HK-2 (cell line): ENCODE data around the gene GPR107.

ENCODE experiments used
- DNase-seq: peaks from one replicate; pipeline ENCODE4 v3.0.0-alpha.2; 2018; ENCODE audit not compliant: unreplicated experiment

The GPR107 gene

DNA sequence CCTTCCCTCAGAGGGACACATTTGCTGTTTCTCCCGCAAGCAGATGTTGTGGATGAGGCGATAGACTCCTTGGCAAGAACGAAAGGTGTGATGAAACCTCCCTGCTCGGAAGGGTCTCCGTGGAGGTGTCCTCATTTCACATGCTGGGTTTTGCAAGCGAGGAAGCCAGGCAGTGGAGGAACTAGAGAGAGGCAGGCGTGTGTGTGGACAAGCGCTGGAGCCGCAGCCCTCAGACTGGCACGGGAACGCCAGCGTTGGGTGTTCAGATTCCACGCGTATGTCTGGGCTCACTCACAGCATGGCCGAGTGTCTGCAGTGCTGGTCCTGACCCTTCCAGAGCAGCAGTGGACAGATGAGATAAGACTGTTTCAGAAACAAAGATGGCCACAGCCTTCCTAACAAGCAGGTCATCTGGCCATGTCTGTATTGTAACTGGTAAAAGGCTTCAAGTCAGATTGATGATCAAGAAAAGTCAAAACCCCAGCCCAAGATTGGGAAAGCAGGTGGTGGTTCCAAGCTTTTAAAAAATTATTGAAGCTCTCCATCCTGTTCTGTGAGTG is 83.5 kb downstream of the GPR107 start:
- DNase-seq: no peak

- DNase-seq: peak; percentile 45
Measured at GRCh38 chr9:130137641-130138081, 84.0 kb downstream of the GPR107 start.

DNA sequence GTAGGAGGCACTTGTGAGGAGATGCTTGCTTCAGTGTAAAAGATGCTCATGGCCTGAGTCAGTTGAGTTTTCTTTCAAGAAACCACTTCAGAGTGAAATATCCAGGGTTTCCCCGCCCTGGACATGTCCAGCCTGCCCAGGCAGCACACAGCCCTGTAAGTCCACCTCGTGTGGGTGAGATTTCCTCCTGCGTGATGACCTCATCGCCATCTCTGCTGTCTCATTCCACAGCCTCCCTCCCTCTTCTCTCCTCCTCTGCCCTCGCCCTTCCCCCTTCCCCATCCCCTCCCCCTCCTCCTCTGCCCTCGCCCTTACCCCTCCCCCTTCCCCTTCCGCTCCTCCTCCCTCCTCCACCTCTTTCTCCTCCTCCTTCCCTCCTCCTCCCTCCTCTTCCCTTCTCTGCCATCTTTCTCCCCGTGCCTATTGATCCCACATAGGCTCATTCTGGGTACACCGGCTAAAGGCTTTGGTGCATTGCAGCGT is 84.5 kb downstream of the GPR107 start:
- DNase-seq: peak; percentile 90

GRCh38 chr9:130138791-130139190 is 85.1 kb downstream of the GPR107 start:
- peak; percentile 76 for DNase-seq

DNA sequence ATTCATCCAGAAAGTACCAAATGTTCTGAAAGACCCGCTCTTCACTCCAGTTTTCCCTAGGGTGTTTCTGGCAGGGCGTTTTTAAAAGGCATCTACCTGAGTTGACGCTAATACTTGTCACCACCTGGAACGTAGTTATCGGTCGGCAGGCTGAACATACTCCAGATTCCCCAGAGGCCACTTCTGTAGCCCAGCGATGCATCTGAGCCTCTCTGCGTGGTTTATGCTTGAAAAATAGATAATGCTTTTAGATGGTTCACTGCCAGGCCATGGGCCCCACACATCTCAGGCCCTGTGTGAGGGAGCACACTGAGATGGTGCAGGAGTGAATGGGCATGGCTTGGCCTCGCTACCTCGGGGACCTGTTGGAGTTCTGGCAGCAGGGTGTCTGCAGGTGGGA is 85.5 kb downstream of the GPR107 start:
- DNase-seq: no peak

GRCh38 chr9:130140706-130141105 is 87.0 kb downstream of the GPR107 start:
- DNase-seq: no peak

DNA sequence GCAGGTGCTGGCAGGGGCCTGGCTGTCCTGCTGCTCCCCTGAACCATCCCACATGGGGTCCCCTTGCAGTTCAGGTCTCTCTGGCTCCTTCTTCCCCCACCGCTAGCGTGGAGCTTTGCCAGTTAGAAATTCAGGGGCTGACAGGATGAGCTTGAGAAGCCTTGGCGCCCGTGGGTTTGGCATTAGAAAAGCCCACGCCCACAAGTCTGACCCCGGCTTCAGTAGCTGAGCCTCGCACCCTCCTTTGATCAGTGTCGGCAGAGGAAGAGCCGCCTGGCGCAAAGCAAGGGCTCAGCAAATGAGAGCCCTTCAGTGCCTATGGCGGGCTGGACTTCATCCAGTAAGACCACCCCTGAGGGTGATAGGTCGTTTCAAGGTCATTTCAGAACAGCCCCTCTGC is 88.3 kb downstream of the GPR107 start:
- DNase-seq: no peak

GRCh38 chr9:130142641-130143040 is 88.9 kb downstream of the GPR107 start:
- no peak for DNase-seq

DNA sequence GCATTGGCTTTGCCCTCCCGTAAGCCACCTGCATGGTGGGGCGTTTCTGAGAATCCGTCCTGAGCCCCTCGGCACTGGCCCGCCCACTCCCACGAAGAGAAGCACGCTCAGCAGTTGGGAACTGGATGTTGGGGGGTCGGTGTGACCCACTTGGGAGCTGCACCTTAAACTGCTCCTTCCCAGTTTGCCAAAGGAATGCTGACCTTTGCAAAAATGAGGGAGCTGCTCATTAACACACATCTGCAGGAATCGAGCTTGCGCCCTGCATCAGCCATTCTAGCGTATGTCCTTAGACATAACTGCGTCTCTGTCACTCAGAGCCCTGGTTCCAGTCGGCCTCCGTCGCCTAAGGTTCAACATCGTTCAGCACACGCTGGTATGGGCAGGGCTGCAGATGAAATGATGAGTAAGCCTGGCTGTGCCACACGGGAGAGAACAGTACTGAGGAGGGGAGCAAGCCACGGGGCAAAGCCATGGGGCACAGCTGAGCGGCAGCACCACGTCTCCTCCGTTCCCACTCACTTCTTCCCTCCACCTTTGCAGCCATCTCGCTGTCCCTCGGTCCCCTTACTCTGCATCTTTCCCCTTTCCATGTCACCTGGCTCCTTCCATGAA is 89.7 kb downstream of the GPR107 start:
- DNase-seq: no peak

- DNase-seq: peak; percentile 81
Measured at GRCh38 chr9:130143958-130144366, 90.3 kb downstream of the GPR107 start.

GRCh38 chr9:130144703-130145102 is 91.0 kb downstream of the GPR107 start:
- DNase-seq: no peak

DNA sequence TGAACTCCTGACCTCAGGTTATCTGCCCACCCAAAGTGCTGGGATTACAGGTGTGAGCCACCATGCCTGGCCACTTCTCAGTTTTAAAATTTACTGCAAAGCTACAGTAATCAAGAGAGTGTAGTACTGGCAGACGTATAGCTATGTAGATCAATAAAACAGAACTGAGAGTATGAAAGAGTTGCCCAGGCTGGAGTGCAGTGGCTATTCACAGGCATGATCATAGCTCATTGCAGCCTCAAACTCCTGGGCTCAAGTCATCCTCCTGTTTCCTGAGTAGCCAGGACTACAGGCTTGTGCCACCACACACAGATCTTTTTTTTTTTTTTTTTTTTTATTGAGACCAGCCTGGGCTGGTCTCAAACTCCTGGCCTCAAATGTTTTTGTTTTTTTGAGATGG is 92.0 kb downstream of the GPR107 start:
- DNase-seq: no peak

DNA sequence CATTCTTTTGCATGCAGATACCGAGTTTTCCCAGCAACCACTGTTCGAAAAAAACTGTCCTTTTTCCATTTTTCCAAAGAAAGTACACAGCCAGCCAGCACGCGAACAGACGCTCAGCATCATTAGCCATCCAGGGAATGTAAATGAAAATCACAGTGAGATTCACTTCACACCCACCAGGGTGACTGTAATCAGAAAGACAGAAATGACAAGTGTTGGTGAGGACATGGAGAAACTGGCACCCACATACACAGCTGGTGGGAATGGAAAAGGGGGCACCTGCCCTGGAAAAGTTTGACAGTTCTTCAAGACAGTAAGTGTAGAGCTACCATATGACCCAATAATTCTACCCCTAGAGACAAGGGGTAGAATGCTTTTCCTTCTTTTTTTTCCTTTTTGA is 93.5 kb downstream of the GPR107 start:
- DNase-seq: no peak

DNA sequence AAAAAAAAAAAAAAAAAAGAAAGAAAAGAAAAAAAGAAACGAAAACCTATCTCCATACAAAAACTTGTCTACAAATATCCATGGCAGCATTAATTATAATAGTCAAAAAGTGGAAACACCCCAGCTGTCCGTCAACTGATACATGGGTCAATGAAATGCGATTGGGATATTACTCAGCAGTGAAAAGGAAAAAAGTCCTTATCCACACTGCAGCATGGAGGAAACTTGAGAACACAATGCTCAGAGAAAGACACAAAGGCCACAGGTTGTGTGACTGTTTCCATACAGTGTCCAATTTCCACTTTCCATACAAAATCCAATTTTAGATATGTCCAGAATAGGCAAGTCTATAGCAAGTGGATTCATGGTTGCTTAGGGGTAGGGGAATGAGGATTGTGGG is 94.2 kb downstream of the GPR107 start:
- no peak for DNase-seq

DNA sequence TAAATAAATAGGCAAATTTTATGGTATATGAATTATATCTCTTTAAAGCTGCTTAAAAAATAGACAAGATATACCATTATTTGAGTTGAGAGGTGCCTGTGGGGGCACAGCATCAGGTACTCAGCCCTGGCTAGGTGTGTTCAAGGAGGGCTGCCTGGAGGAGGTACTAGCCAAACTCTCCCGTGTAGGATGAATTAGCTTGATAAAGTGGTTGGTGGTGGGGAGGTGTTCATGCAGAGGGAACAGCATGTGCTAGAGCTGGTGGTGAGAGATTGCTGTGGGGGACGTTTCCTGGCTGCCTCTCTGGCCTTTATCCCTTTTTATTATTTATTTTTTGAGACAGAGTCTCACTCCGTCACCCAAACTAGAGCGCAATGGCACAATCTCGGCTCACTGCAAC is 95.3 kb downstream of the GPR107 start:
- no peak for DNase-seq

- DNase-seq: no peak
Measured at GRCh38 chr9:130149654-130150286, 96.1 kb downstream of the GPR107 start.

GRCh38 chr9:130150779-130151382 is 97.2 kb downstream of the GPR107 start:
- DNase-seq: peak; percentile 35

DNA sequence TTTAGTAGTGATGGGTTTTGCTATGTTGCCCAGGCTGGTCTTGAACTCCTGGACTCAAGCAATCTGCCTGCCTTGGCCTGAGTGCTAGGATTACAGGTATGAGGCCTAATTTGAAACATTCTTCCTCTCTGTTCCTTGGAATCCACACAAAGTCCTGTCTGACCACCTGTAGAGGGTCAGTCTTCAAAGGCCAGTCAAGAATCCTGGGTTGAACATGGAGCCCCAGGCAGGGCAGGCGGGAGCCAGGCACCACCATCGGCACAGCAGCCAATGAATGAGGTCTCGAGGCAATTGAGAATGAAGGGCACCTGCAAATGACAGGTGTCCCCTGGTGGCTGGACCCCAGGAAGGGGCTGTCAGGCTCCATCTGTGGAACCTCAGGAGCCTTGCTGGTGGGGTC is 101.1 kb downstream of the GPR107 start:
- DNase-seq: no peak

GRCh38 chr9:130155647-130156046 is 101.9 kb downstream of the GPR107 start:
- no peak for DNase-seq

GRCh38 chr9:130156672-130157071 is 103.0 kb downstream of the GPR107 start:
- DNase-seq: no peak

DNA sequence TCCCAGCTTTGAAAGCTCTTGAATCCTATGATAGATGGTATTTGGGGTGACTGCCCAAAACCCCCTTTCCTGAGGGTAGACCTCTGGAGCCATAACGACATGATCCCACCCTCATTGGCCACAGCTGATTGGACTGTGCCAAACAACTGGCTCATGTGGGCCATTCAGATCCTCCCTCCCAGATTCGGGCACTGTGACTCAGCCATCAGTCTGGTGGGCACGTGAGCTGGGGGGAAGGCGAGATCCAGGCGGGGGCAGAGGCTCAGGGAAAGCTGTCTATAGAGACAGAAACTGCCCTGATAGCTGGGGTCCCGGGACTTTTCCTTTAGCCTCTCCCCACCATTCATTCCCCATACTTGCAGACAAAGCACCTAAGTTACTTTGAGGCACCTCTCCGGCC is 103.4 kb downstream of the GPR107 start:
- no peak for DNase-seq

GRCh38 chr9:130158001-130158400 is 104.3 kb downstream of the GPR107 start:
- DNase-seq: no peak

GRCh38 chr9:130159057-130159456 is 105.4 kb downstream of the GPR107 start:
- DNase-seq: no peak
